22Rv1 (cell line): ENCODE measurements around the gene PDHA2.

ENCODE experiments used
- ZFX ChIP-seq: fragments of 450-650 bp; IDR thresholded peaks from 2 replicates; pipeline ENCODE4 v1.6.1; 2017; ENCODE audit warnings: antibody characterized with exemption, borderline replicate concordance
- TF ChIP-seq, protein P1 (sequence below): fragments of 450-650 bp; IDR thresholded peaks from 2 replicates; pipeline ENCODE4 v1.5.1; 2017; ENCODE audit warnings: mild to moderate bottlenecking

DNA sequence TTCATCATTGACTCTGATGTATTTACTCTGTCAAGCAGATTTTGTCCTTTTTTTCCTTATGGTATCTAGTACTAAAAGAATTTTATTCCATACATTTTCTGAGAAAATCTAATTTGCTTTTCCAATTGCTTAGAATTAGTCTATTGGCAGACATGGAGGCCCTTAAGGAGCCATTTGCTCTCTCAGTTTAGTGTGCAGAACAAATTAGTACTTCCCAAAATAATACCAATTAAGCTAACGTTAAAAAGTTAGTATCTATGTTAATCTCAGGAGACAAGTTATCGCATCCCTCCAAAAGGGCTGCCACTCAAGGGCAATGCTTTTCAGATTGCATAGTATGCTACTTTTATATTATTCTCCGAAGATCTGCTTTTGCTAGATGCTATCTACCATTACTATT lies 47.7 kb downstream of the PDHA2 start:
- TF ChIP-seq, protein P1, sequence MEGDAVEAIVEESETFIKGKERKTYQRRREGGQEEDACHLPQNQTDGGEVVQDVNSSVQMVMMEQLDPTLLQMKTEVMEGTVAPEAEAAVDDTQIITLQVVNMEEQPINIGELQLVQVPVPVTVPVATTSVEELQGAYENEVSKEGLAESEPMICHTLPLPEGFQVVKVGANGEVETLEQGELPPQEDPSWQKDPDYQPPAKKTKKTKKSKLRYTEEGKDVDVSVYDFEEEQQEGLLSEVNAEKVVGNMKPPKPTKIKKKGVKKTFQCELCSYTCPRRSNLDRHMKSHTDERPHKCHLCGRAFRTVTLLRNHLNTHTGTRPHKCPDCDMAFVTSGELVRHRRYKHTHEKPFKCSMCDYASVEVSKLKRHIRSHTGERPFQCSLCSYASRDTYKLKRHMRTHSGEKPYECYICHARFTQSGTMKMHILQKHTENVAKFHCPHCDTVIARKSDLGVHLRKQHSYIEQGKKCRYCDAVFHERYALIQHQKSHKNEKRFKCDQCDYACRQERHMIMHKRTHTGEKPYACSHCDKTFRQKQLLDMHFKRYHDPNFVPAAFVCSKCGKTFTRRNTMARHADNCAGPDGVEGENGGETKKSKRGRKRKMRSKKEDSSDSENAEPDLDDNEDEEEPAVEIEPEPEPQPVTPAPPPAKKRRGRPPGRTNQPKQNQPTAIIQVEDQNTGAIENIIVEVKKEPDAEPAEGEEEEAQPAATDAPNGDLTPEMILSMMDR = no peak
- no peak for TF ChIP-seq ZFX
